Globus pallidus (tissue), 1 donor: Measurements from ENCODE around the gene CAMTA1.

Experiments
- DNase-seq: peaks from one replicate; pipeline ENCODE4 v3.0.0-alpha.2; 2015; ENCODE audit warnings: low spot score

The CAMTA1 gene

GRCh38 chr1:7536891-7537591 lies 751.8 kb downstream of the CAMTA1 start:
- DNase-seq, result no peak

GRCh38 chr1:7538033-7538432 lies 752.8 kb downstream of the CAMTA1 start:
- DNase-seq, result no peak

- DNase-seq, result no peak
These were observed 753.9 kb downstream of the CAMTA1 start for GRCh38 chr1:7538849-7539768.

- no peak for DNase-seq
These were observed 754.5 kb downstream of the CAMTA1 start for GRCh38 chr1:7539769-7540175.

DNA sequence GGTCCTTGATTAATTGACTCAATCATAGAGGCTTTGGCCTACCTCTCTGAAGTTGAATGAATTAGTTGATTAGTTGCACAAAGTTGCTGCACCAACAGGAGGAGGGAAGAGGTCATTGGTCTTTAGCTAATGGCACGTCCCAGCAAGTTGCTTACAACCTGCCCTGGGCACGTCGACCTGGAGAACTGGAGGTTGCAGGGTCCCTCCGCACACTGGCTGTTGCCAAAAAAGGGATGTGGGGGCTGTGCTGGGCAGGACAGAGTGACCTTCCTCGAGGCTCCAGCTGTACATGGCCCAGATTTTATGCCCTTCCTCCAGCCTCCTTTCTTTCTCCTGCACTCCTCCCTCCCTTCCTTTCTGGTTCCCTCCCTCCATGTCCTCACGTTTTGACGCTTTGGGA lies 755.6 kb downstream of the CAMTA1 start:
- no peak for DNase-seq

DNA sequence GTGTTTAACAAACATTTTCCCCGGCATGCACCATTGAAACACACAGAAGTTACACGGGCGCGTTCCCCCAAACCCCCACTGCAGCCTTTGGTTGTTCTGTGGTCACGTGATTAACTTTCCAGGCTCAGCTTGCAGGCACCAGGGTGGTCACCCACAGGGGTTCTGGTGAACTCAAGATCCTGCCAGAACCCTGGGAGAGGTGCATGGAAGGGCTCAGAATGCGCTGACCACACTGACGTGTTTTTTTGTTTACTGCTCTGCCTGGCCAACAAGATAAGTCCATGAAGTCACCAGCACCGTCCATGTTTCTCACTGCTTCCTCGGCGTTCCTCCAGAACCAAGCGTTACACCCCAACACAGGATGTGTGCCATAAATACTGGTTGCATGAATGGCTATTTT lies 756.4 kb downstream of the CAMTA1 start:
- no peak for DNase-seq

- DNase-seq, result no peak
These were observed 758.5 kb downstream of the CAMTA1 start for GRCh38 chr1:7543718-7544090.

DNA sequence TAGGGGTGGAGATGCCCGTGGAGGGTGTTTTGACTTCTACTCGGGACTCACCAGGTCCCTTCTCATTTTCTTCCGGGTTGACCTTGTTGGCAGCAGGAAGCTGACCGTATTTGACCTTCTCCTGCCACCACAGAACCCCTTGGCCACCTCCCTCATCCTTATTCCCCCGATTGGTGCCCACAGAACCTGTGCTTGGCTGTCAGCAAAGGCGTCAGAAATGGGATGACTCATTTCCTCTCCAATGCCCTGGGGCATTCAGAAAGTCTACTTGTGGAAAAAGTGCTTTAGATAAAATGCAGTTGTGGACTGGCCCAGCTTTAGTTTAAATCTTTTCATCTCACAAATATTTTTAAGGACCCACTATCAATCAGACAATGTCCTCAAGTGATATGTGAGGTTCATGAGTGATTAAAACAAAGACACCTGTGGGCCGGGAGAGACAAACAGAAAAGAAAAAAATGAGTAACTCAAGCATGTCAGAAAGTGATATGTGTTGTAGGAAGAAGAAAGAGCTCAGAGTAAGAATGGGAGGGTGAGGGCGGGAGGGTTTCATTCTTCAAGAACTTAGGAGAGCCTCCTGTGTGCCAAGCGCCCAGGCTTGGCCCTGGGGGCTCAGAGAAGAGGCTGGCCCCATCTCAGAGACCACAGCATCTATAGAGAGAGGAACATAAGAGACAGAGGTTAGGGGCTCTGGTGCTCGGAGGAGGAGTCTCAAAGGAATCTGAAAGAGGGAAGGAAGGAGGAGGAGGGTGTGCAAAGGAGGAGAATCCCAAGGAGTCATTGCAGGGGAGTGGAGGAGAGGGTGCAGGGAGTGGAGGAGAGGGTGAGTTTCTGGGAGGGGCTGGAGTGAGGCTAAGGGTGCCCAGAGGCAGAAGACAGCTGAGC lies 764.3 kb downstream of the CAMTA1 start:
- DNase-seq, result no peak

- no peak for DNase-seq
These were observed 765.1 kb downstream of the CAMTA1 start for GRCh38 chr1:7550261-7550865.

- DNase-seq, result no peak
These were observed 765.7 kb downstream of the CAMTA1 start for GRCh38 chr1:7550981-7551380.

GRCh38 chr1:7551442-7551841 lies 766.2 kb downstream of the CAMTA1 start:
- no peak for DNase-seq

DNA sequence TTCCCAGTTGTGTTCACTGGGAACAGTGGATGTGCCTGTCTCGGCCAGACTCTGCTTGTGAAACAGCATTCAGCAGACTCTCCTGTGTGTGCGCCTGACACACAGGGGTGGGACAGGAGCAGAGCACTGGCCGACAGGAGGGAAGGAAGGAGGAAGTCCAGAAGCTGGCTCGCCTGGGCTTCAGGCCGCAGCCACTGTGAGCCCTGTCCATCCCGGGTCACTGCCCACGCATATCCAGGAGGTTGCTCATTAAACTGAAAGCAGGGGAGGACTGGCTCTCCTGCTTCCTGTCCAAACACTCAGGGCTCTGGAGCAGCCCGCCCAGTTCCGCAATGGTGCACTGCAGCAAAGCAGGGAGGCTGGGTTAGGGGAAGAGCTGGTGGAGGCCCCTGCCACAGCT lies 767.1 kb downstream of the CAMTA1 start:
- no peak for DNase-seq

GRCh38 chr1:7553042-7553690 lies 767.9 kb downstream of the CAMTA1 start:
- no peak for DNase-seq

DNA sequence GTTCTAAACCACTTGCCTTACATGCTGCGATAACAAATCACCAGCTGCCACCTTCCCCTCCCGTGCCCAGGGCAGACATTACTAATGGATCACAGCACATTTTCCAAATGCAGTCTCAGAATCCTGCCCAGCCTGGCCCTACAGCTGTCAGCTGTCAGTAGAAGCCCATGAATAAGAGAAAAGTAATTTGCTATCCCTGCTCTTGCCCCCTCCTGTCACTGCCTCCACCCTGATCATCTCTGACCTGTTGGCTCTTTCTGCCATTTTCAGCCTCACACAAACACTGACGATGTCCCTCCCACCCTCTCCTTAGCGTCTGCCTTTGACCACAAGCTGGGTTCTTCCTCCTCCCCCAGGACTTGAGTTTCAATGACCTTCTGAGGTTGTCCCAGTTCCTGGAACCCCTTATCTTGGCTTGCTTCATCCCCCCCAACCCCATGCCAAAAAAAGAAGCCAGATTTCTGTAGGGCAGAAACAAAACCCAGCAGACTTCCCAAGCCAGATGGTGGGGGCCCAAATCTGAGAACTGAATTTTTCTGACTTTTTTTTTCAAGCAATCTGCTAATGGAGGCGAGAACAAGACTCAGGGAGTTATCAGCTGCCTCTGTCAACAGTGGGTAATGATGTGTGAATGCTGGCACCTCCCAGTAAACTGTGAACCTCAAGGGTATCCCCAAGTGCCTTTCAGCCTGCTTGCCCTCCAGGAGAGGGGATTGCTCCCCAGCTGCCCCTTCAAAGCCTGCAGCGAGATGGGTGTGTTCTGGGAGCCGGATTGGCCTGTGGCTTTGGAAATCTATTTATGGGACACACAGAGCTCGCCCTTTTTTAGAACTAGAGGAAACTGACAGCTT lies 769.4 kb downstream of the CAMTA1 start:
- no peak for DNase-seq

GRCh38 chr1:7555391-7556185 lies 770.3 kb downstream of the CAMTA1 start:
- no peak for DNase-seq

- no peak for DNase-seq
These were observed 772.1 kb downstream of the CAMTA1 start for GRCh38 chr1:7557301-7557891.

- no peak for DNase-seq
These were observed 772.8 kb downstream of the CAMTA1 start for GRCh38 chr1:7558041-7558461.

DNA sequence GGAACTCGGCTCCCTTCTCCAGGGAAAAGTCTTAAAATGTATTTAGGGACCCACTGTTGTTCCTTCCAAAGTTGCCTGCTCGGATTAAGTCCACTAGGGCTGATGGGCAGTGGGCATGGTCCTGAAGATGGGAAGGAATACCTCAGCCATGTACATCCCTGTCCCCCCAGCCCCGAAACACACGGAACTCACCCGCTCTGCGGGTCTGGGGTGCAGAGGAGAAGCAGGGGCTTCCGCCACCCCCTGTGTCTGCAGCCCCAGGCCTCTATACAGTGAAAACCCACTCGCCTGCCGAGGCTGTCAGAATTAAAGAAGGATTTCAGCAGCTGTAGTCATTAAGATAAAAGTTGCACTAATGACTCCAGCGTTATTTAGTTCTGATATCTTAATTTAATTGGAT lies 773.2 kb downstream of the CAMTA1 start:
- DNase-seq, result no peak
